ENCODE data around the gene ZNF615.
"Not testable (repeated sequence)": the region's sequence is repeated elsewhere in the genome, so short reads cannot be mapped to it uniquely, and the experiment has no call there.

Gene ZNF615

GRCh38 chr19:51980926-51981325, 27.1 kb downstream of the ZNF615 start:
- in situ Hi-C loops (cut with MboI; ENCODE audit: low sequenced_read_pairs): not testable (repeated sequence)

DNA sequence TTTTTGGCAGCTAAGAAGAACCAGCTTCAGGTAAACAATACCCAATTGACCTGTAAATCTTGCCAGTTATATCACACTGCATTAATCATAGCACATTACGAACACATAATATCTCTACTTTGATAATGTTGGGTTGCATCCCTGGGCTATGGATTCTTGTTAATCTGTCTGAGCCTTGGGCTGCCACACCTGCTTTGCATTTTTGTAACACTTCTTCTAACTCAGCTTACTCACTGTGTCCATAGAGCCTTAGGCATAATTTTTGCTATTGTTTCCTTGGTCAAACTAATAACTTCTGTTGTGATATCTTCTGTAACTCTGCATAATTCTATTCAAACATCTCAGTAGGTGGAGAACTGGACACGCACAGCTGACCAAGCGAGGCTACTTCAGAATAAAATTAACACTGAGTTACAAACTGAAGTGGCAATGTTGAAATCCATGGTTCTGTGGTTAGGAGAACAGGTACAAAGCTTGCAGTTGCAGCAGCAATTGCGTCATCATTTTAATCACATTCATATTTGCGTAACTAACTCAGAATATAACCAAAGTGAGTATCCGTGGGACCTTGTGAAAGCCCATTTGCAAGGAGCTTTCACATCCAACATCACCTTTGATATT, 27.8 kb downstream of the ZNF615 start:
- in situ Hi-C loops (cut with MboI; ENCODE audit: low sequenced_read_pairs): no loop called here

DNA sequence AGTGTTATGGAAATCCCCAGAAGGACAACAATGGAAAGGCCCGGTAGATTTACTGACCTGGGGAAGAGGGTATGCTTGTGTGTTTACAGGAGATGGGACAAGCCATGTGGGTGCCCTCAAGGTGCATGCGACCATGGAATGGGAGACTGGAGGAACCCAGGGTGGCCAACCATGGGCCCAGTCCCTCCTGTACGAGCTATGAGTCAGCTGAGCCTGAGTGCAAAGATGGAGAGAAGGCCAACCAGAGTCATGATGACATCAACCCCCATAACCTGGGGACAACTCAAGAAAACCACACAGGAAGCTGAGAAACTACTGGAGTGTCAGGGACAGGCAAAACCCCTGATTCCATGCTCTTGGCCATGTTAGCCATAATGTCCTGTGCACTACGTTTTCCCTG, 29.1 kb downstream of the ZNF615 start:
- in situ Hi-C loops (cut with MboI; ENCODE audit: low sequenced_read_pairs): no loop called here

GRCh38 chr19:51977346-51977745, 30.7 kb downstream of the ZNF615 start:
- in situ Hi-C loops (cut with MboI; ENCODE audit: low sequenced_read_pairs): no loop called here

DNA sequence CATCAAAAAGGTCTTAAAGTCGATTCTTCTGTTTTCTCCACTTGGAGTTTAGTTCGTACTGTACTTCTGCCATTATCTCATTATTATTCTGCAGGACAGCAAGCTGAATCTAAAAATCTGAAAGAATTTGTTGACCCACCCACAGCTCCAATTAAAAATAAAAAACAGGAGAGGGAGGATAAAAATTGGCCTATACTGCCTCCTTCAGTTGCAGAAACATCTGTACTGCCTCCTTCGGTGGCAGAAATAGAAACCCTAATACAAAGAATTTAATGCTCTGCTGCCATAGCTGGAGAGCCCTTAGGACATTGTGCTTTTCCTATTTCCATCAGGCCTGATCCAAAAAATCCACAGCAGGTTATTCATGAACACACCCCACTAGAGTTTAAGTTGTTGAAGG, 31.2 kb downstream of the ZNF615 start:
- in situ Hi-C loops (cut with MboI; ENCODE audit: low sequenced_read_pairs): no loop called here

- in situ Hi-C loops (cut with MboI; ENCODE audit: low sequenced_read_pairs): not testable (repeated sequence)
Observed at GRCh38 chr19:51975787-51976186, 32.2 kb downstream of the ZNF615 start.

DNA sequence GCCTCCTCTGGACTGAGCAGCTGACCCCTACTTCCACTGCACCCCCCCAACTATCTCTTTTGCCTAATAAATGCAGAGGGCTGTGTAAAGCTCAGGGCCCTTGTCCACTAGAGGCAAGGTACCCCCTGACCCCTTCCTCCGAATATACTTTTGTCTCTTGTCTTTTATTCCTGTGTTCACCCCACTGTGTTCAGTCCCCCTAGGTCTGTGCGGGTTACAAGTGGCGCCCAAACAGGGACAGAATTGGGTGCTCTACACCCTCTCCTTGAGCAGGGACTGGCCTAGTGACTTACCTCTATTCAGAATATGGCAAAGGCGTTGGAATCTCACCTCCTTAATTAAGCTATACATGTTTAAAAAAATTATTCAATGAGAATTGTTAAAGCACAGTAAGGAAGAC, 36.4 kb downstream of the ZNF615 start:
- in situ Hi-C loops (cut with MboI; ENCODE audit: low sequenced_read_pairs): no loop called here

DNA sequence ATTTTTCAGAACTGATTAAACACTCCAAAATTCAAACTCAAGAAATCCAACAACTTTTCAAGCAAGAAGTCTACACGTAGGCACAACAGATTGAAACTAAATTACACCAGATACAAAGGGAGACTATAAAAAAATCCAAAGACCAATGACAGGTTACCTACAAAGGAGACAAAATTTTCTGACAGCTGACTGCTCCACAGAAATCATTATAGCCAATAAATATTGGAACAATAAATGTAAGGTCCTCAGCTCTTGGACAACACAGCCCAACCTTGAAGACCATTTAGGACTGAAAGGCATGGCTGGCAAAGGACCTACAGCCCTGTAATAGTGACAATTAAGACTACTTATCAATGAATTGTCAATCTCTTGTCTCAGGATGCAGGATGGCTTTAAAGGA, 37.3 kb downstream of the ZNF615 start:
- in situ Hi-C loops (cut with MboI; ENCODE audit: low sequenced_read_pairs): no loop called here

- in situ Hi-C loops (cut with MboI; ENCODE audit: low sequenced_read_pairs): no loop called here
Observed at GRCh38 chr19:51965583-51965982, 42.4 kb downstream of the ZNF615 start.

DNA sequence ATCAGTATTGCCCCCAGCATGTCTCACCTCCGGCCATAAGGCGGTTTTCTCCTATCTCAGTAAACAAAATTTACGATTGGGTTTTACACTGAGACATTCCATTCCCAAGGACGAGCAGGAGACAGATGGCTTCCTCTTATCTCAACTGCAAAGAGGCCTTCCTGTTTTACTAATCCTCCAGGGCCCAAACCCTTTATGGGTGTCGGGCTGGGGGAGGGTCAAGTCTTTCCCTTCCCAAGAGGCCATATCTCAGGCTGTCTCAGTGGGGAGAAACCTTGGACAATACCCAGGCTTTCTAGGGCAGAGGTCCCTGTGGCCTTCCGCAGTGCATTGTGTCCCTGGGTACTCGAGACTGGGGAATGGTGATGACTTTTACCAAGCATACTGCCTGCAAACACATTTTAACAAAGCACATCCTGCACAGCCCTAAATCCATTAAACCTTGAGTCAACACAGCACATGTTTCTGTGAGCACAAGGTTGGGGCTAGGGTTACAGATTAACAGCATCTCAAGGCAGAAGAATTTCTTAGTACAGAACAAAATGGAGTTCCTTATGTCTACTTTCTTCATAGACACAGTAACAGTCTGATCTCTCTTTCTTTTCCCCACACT, 47.3 kb downstream of the ZNF615 start:
- in situ Hi-C loops (cut with MboI; ENCODE audit: low sequenced_read_pairs): not testable (repeated sequence)

- in situ Hi-C loops (cut with MboI; ENCODE audit: low sequenced_read_pairs): no loop called here
Observed at GRCh38 chr19:51959791-51960190, 48.2 kb downstream of the ZNF615 start.

DNA sequence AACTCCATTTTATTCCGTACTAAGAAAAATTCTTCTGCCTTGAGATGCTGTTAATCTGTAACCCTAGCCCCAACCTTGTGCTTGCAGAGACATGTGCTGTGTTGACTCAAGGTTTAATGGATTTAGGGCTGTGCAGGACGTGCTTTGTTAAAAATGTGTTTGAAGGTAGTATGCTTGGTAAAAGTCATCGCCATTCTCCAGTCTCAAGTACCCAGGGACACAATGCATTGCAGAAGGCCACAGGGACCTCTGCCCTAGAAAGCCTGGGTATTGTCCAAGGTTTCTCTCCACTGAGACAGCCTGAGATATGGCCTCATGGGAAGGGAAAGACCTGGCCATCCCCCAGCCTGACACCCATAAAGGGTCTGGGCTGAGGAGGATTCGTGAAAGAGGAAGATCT, 50.2 kb downstream of the ZNF615 start:
- in situ Hi-C loops (cut with MboI; ENCODE audit: low sequenced_read_pairs): not testable (repeated sequence)

DNA sequence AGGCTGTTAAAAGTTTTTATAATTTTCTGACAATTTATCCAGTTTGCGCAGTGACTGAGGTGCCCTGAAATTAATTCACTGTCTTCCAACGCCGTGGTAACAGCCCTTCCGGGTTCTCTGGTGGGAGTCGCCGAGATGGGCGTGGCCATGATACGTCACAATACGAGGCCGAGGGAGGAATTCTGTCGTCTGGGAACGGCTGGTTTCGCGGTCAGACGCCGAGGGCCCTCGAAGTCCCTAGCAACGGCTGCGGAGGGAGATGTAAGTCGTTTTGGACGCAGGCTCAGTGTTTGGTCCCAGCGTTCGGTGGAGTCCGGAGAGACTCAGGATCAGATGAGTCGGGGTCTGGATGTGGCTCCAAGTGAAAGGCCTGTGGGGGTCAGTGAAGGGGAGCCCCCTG, 59.0 kb downstream of the ZNF615 start:
- in situ Hi-C loops (cut with MboI; ENCODE audit: low sequenced_read_pairs): no loop called here

DNA sequence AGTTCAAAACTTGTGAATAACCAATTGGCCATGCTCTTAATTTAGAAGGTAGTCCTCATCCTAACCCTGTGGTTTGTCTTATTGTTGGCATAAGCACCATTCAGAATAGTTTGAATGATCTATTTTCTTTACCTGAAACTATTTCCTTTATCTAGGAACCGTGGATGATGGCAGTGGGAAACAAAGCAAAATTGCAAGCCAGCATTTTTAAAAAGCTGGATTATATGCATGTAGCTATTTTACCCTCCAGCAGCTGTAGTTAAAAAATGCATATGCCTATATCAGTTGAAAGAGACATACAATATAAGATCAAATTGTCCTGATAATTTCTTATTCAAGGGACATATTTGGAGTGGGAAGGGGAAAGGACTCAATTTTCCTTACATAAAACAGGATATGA, 61.4 kb downstream of the ZNF615 start:
- in situ Hi-C loops (cut with MboI; ENCODE audit: low sequenced_read_pairs): no loop called here

DNA sequence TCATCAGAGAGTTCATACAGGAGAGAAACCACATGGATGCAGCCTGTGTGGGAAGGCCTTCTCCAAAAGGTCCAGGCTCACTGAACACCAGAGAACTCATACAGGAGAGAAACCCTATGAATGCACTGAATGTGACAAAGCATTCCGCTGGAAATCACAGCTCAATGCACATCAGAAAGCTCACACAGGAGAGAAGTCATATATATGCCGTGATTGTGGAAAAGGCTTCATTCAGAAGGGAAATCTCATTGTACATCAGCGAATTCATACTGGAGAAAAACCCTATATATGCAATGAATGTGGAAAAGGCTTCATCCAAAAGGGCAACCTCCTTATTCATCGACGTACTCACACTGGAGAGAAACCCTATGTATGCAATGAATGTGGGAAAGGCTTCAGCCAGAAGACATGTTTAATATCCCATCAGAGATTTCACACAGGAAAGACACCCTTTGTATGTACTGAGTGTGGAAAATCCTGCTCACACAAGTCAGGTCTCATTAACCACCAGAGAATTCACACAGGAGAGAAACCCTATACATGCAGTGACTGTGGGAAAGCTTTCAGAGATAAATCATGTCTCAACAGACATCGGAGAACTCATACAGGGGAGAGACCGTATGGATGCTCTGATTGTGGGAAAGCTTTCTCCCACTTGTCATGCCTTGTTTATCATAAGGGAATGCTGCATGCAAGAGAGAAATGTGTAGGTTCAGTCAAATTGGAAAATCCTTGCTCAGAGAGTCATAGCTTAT, 63.0 kb downstream of the ZNF615 start:
- in situ Hi-C loops (cut with MboI; ENCODE audit: low sequenced_read_pairs): no loop called here

Data from hTERT RPE-1 (cell line).